ENCODE data around the gene CADM1. TPM values are rescaled to one million over a fixed set of nuclear protein-coding genes. Genes with fewer than 3 reads are reported as not detected.

The CADM1 gene
- total RNA-seq, 1 experiment from 2014 or later = 534 TPM

DNA sequence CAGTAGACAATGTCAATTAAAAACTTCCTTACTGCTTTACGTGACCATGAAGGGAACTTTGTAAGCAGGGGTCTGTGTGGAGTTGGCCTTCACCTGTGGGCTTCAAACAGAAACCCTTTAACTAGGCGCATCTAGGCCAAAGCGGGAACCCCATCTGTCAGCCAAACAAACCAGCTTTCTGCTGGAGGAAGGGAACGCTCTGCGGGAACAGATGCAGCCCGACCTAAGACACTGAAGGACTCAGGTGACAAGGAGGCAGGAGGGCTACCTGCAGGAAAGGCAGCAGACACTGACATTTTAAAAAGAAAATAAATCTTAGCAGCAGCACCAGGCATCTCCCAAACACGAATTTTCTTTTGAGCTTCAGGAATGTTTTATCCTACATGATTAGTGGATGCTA lies 78.4 kb downstream of the CADM1 start:
- DNase-seq = no peak
- Mint-ChIP-seq H3K4me1 (ENCODE audit: low read depth, unreplicated experiment) (no peaks in the 10 kb centered on the region), H3K9me3 (ENCODE audit: unreplicated experiment) (no peaks in the 10 kb centered on the region), H3K36me3 (ENCODE audit: insufficient read depth, unreplicated experiment) (peaks cover 18% of the 10 kb centered on the region), H3K27me3 (ENCODE audit: insufficient read depth, unreplicated experiment) (no peaks in the 10 kb centered on the region), H3K4me3 (ENCODE audit: unreplicated experiment) (no peak overlapping the region), H3K27ac (ENCODE audit: unreplicated experiment) (no peak overlapping the region)
- no peak overlapping the region for H3K4me3 ChIP-seq (ENCODE audit: low read depth, low read length)
- ChIA-PET POLR2A (no interaction called here), CTCF (no interaction called here)
- intact Hi-C loops (cut with micrococcal nuclease; ENCODE audit: unreplicated experiment) = no loop called here
- no TSS peak for BruUV-seq (replicated peaks)
- no peaks in the 10 kb centered on the region for H3K27me3 ChIP-seq (replicated peaks; ENCODE audit: control insufficient read depth, insufficient read depth, low read length)
- TF ChIP-seq, protein P1, sequence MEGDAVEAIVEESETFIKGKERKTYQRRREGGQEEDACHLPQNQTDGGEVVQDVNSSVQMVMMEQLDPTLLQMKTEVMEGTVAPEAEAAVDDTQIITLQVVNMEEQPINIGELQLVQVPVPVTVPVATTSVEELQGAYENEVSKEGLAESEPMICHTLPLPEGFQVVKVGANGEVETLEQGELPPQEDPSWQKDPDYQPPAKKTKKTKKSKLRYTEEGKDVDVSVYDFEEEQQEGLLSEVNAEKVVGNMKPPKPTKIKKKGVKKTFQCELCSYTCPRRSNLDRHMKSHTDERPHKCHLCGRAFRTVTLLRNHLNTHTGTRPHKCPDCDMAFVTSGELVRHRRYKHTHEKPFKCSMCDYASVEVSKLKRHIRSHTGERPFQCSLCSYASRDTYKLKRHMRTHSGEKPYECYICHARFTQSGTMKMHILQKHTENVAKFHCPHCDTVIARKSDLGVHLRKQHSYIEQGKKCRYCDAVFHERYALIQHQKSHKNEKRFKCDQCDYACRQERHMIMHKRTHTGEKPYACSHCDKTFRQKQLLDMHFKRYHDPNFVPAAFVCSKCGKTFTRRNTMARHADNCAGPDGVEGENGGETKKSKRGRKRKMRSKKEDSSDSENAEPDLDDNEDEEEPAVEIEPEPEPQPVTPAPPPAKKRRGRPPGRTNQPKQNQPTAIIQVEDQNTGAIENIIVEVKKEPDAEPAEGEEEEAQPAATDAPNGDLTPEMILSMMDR (IDR thresholded peaks at IDR 0.05; ENCODE audit: insufficient read depth in 1 of 2, low read depth in 1 of 2, low read length in 1 of 2, severe bottlenecking in 1 of 2, unreplicated experiment in 1 of 2) = no peak
- peaks cover 12% of the 10 kb centered on the region; the same call in 1 of the 2 replicates for H3K4me1 ChIP-seq
- no peaks in the 10 kb centered on the region; the same call in 1 of the 2 replicates for H3K36me3 ChIP-seq (ENCODE audit: control insufficient read depth, insufficient read depth, low read length)
- no peaks in the 10 kb centered on the region for H3K9me3 ChIP-seq

DNA sequence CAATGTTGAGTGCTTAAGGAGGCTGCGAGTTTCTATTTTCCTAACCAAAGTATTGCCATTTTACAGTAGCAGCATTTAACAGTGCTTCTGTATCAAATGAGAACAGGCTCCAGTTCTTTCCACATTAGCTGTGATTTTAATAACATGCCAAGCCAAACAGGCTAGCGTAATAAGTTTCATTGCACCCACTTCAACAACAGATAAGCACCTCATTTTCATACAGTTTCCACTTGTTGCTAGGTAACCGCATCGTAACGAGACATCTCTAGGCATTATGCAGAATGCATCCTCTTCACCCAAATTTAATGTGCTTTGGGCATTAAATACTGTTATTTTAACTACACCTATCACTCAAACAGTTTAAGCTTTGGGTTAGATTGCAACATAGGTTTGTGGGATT lies 79.0 kb downstream of the CADM1 start:
- H3K4me1 Mint-ChIP-seq (ENCODE audit: low read depth, unreplicated experiment) = no peaks in the 10 kb centered on the region
- intact Hi-C loops (cut with micrococcal nuclease; ENCODE audit: unreplicated experiment) = no loop called here
- H3K36me3 ChIP-seq (ENCODE audit: control insufficient read depth, insufficient read depth, low read length) = no peaks in the 10 kb centered on the region; the same call in 1 of the 2 replicates
- CTCF ChIA-PET = interaction anchor here (1.2 kb wide), 1 partner anchor 9 kb away, joined by 3 read pairs; no protein-coding TSS in a partner anchor
- no TSS peak for BruUV-seq (replicated peaks)
- H3K36me3 Mint-ChIP-seq (ENCODE audit: insufficient read depth, unreplicated experiment) = peaks cover 19% of the 10 kb centered on the region
- DNase-seq = no peak
- H3K27me3 Mint-ChIP-seq (ENCODE audit: insufficient read depth, unreplicated experiment) = no peaks in the 10 kb centered on the region
- no peaks in the 10 kb centered on the region for H3K9me3 ChIP-seq
- H3K27ac Mint-ChIP-seq (ENCODE audit: unreplicated experiment) = no peak overlapping the region
- POLR2A ChIA-PET = no interaction called here
- H3K4me3 ChIP-seq (ENCODE audit: low read depth, low read length) = no peak overlapping the region
- TF ChIP-seq, protein P1 (IDR thresholded peaks at IDR 0.05; ENCODE audit: insufficient read depth in 1 of 2, low read depth in 1 of 2, low read length in 1 of 2, severe bottlenecking in 1 of 2, unreplicated experiment in 1 of 2) = no peak
- H3K9me3 Mint-ChIP-seq (ENCODE audit: unreplicated experiment) = no peaks in the 10 kb centered on the region
- no peak overlapping the region for H3K4me3 Mint-ChIP-seq (ENCODE audit: unreplicated experiment)
- peaks cover 12% of the 10 kb centered on the region; the same call in 1 of the 2 replicates for H3K4me1 ChIP-seq
- no peaks in the 10 kb centered on the region for H3K27me3 ChIP-seq (replicated peaks; ENCODE audit: control insufficient read depth, insufficient read depth, low read length)

DNA sequence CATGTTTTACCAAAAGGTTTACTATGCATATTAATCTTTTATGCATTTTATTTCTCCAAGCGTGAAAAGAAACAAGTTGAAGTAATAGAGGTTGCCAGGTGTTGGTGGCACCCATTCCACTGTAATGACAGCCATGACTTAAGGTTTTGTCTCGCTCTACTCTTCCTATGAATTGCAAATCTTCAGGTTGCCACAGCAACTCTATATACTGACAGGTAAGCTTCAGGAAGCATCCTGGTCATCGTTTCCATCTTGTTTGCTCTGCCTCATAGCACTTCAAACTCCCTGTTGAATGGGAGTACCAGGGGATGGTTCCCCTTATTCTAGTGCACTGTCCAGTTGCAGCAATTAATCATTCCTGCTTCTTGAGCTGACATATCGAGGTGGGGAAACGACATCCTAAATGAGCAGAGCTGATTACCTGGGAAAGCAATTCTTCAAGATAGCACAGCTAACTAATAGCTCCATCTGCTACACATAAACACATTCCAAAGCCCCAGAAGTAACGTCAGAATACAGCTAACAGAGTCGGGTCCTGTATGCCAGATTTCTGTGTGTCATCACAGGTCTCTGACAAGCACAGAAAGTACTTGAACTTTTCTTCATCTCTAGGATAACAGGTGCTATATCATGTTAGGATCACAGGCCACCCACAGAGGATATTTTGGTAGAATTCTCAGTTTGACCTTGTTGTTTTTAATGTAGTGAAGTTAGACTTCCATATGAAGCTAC lies 80.3 kb downstream of the CADM1 start:
- Histone ChIP-seq H3K4me1 (peaks cover 12% of the 10 kb centered on the region; the same call in 1 of the 2 replicates), H3K4me3 (ENCODE audit: low read depth, low read length) (no peak overlapping the region), H3K27me3 (replicated peaks; ENCODE audit: control insufficient read depth, insufficient read depth, low read length) (no peaks in the 10 kb centered on the region), H3K36me3 (ENCODE audit: control insufficient read depth, insufficient read depth, low read length) (no peaks in the 10 kb centered on the region), H3K9me3 (no peaks in the 10 kb centered on the region)
- ChIA-PET POLR2A (no interaction called here), CTCF (interaction anchor here (1.2 kb wide), 1 partner anchor 10 kb away, joined by 3 read pairs; no protein-coding TSS in a partner anchor)
- no peak overlapping the region for H3K27ac Mint-ChIP-seq (ENCODE audit: unreplicated experiment)
- no TSS peak for BruUV-seq (replicated peaks)
- H3K4me1 Mint-ChIP-seq (ENCODE audit: low read depth, unreplicated experiment) = no peaks in the 10 kb centered on the region
- DNase-seq = no peak
- intact Hi-C loops (cut with micrococcal nuclease; ENCODE audit: unreplicated experiment) = no loop called here
- H3K9me3 Mint-ChIP-seq (ENCODE audit: unreplicated experiment) = no peaks in the 10 kb centered on the region
- TF ChIP-seq, protein P1 (IDR thresholded peaks at IDR 0.05; ENCODE audit: insufficient read depth in 1 of 2, low read depth in 1 of 2, low read length in 1 of 2, severe bottlenecking in 1 of 2, unreplicated experiment in 1 of 2) = no peak
- H3K4me3 Mint-ChIP-seq (ENCODE audit: unreplicated experiment) = no peak overlapping the region
- no peaks in the 10 kb centered on the region for H3K27me3 Mint-ChIP-seq (ENCODE audit: insufficient read depth, unreplicated experiment)
- peaks cover 22% of the 10 kb centered on the region for H3K36me3 Mint-ChIP-seq (ENCODE audit: insufficient read depth, unreplicated experiment)

All from Caco-2 (cell line).